ENCODE data around the gene LIFR. TPM values are rescaled to one million over a fixed set of nuclear protein-coding genes. Genes with fewer than 3 reads are reported as not detected.
"Not testable (repeated sequence)": the region's sequence is repeated elsewhere in the genome, so short reads cannot be mapped to it uniquely, and the experiment has no call there.

LIFR gene
- total RNA-seq, 1 donor from 2014 or later, result 33.4 TPM

GRCh38 chr5:38524022-38524421 is 32.4 kb downstream of the LIFR start:
- no peaks in the 10 kb centered on the region for H3K27me3 Mint-ChIP-seq
- DNase-seq (ENCODE audit: low spot score, unreplicated experiment), result no peak
- no peak overlapping the region for H3K4me3 Mint-ChIP-seq (ENCODE audit: low read depth)
- peaks cover 17% of the 10 kb centered on the region for H3K36me3 Mint-ChIP-seq (ENCODE audit: insufficient read depth)
- H3K4me1 Mint-ChIP-seq (ENCODE audit: low read depth), result peaks cover 8% of the 10 kb centered on the region
- no peak overlapping the region for H3K27ac Mint-ChIP-seq
- TF ChIP-seq, protein P1, sequence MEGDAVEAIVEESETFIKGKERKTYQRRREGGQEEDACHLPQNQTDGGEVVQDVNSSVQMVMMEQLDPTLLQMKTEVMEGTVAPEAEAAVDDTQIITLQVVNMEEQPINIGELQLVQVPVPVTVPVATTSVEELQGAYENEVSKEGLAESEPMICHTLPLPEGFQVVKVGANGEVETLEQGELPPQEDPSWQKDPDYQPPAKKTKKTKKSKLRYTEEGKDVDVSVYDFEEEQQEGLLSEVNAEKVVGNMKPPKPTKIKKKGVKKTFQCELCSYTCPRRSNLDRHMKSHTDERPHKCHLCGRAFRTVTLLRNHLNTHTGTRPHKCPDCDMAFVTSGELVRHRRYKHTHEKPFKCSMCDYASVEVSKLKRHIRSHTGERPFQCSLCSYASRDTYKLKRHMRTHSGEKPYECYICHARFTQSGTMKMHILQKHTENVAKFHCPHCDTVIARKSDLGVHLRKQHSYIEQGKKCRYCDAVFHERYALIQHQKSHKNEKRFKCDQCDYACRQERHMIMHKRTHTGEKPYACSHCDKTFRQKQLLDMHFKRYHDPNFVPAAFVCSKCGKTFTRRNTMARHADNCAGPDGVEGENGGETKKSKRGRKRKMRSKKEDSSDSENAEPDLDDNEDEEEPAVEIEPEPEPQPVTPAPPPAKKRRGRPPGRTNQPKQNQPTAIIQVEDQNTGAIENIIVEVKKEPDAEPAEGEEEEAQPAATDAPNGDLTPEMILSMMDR (IDR thresholded peaks at IDR 0.05; ENCODE audit: unreplicated experiment), result no peak
- H3K9me3 Mint-ChIP-seq (ENCODE audit: low read depth), result no peaks in the 10 kb centered on the region

DNA sequence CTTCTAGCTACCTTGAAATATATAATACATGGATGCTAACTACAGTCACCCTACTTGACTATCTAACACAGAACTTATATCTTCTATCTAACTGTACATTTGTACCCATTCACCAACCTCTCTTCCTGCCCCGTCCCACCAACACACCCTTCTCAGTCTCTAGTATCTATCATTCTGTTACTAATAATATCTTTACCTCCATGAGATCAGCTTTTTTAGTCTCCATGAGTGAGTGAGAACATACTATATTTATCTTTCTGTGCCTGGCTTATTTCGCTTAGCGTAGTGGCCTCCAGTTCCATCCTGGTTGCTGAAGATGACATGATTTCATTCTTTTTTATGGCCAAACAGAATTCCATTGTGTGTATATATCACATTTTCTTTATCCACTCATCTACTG is 37.0 kb downstream of the LIFR start:
- Mint-ChIP-seq H3K36me3 (ENCODE audit: insufficient read depth) (peaks cover 23% of the 10 kb centered on the region), H3K9me3 (ENCODE audit: low read depth) (no peaks in the 10 kb centered on the region), H3K4me3 (ENCODE audit: low read depth) (no peak overlapping the region), H3K27me3 (no peaks in the 10 kb centered on the region), H3K4me1 (ENCODE audit: low read depth) (no peaks in the 10 kb centered on the region), H3K27ac (no peak overlapping the region)
- TF ChIP-seq, protein P1 (IDR thresholded peaks at IDR 0.05; ENCODE audit: unreplicated experiment), result no peak
- no peak for DNase-seq (ENCODE audit: low spot score, unreplicated experiment)

DNA sequence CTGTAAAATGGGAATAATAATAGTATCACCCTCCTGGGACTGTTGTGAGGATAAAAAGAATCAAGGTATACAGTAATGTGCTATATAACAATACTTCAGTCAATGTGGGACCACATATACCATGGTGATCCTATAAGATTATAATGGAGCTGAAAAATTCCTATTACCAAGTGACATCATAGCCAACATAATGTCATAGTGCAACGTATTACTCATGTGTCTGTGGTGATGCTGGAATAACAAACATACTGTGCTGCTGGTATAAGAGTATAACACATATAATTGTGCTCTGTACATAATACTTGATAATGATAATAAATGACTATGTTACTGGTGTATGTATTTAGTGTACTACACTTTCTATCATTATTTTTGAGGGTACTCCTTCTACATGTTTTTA is 38.1 kb downstream of the LIFR start:
- Mint-ChIP-seq H3K4me3 (ENCODE audit: low read depth) (no peak overlapping the region), H3K36me3 (ENCODE audit: insufficient read depth) (peaks cover 21% of the 10 kb centered on the region), H3K27me3 (no peaks in the 10 kb centered on the region), H3K27ac (no peak overlapping the region), H3K9me3 (ENCODE audit: low read depth) (no peaks in the 10 kb centered on the region), H3K4me1 (ENCODE audit: low read depth) (no peaks in the 10 kb centered on the region)
- TF ChIP-seq, protein P1 (IDR thresholded peaks at IDR 0.05; ENCODE audit: unreplicated experiment), result no peak
- DNase-seq (ENCODE audit: low spot score, unreplicated experiment), result no peak

- H3K27me3 Mint-ChIP-seq; H3K4me3 Mint-ChIP-seq (ENCODE audit: low read depth); H3K9me3 Mint-ChIP-seq (ENCODE audit: low read depth); DNase-seq (ENCODE audit: low spot score, unreplicated experiment); H3K4me1 Mint-ChIP-seq (ENCODE audit: low read depth): not testable (repeated sequence)
- peaks cover 18% of the 10 kb centered on the region for H3K36me3 Mint-ChIP-seq (ENCODE audit: insufficient read depth)
- H3K27ac Mint-ChIP-seq, result peak overlapping the region; percentile 29
Observed at GRCh38 chr5:38516649-38517048, 39.8 kb downstream of the LIFR start.

DNA sequence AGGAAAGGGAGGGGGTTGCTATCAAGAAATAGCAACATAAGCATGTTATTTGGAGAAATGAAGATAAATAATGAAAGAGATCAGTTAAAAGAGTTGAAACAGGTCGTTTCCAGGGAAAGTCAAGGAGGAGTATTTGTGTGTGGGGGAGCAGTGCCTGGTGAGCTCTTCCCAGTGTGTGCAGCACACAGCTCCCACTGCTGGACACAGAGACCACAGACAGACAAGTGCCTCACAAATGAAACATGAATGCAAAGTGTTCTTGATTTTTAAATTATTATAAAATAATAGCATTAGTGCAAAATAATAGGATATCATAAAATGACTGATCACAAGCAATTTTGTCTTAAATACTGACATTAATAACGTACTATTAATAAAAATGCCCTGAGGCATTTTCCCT is 40.8 kb downstream of the LIFR start:
- no peak for DNase-seq (ENCODE audit: low spot score, unreplicated experiment)
- Mint-ChIP-seq H3K27me3 (no peaks in the 10 kb centered on the region), H3K4me1 (ENCODE audit: low read depth) (no peaks in the 10 kb centered on the region), H3K9me3 (ENCODE audit: low read depth) (no peaks in the 10 kb centered on the region), H3K4me3 (ENCODE audit: low read depth) (no peak overlapping the region), H3K36me3 (ENCODE audit: insufficient read depth) (peaks cover 19% of the 10 kb centered on the region), H3K27ac (no peak overlapping the region)
- TF ChIP-seq, protein P1 (IDR thresholded peaks at IDR 0.05; ENCODE audit: unreplicated experiment), result peak; percentile 45

DNA sequence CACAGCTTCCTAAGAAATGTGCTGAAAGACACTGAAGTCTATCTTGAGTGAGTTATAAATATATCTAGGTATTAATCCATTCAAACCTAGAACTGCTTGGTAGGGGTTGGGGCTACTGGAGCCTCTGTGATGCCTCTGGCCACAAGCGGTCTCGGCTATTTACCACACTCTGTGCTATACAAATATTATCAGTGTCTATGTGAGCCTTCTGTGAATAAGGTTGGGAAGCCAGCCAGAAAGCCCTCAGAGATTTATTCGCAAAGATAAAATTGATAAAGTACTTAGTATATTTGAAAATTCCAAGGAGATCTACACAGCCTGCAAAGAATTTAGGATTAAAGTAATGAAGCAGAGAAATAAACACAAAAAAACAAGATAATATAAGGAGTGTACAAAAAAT is 41.4 kb downstream of the LIFR start:
- Mint-ChIP-seq H3K36me3 (ENCODE audit: insufficient read depth) (peaks cover 18% of the 10 kb centered on the region), H3K27me3 (no peaks in the 10 kb centered on the region), H3K4me3 (ENCODE audit: low read depth) (no peak overlapping the region), H3K9me3 (ENCODE audit: low read depth) (no peaks in the 10 kb centered on the region), H3K4me1 (ENCODE audit: low read depth) (no peaks in the 10 kb centered on the region), H3K27ac (no peak overlapping the region)
- no peak for DNase-seq (ENCODE audit: low spot score, unreplicated experiment)
- TF ChIP-seq, protein P1 (IDR thresholded peaks at IDR 0.05; ENCODE audit: unreplicated experiment), result no peak
